HEK293 (cell line): ENCODE measurements around the gene HSF5.

Source experiments
- BCL11A ChIP-seq: fragments of 450-650 bp; formaldehyde crosslinking; IDR thresholded peaks from 2 replicates; pipeline ENCODE4 v1.5.1; 2016; ENCODE audit warnings: low read depth, missing biosample characterization, missing genetic modification characterization
- HOXD13 ChIP-seq: sonication (generic); formaldehyde crosslinking; IDR thresholded peaks from 2 replicates; pipeline ENCODE4 v1.8.0; 2022; ENCODE audit warnings: missing genetic modification reagents, borderline replicate concordance
- KLF10 ChIP-seq: fragments of 450-650 bp; IDR thresholded peaks from 2 replicates; pipeline ENCODE4 v1.5.1; 2018; ENCODE audit warnings: missing biosample characterization, mild to moderate bottlenecking, missing genetic modification characterization
- OVOL3 ChIP-seq: fragments of 450-650 bp; formaldehyde crosslinking; IDR thresholded peaks from 2 replicates; pipeline ENCODE4 v1.5.1; 2016; ENCODE audit warnings: missing biosample characterization, missing genetic modification characterization
- SCRT1 ChIP-seq: fragments of 450-650 bp; formaldehyde crosslinking; IDR thresholded peaks from 2 replicates; pipeline ENCODE4 v1.5.1; 2016; ENCODE audit warnings: missing biosample characterization, missing genetic modification characterization, borderline replicate concordance
- SETDB1 ChIP-seq: IDR thresholded peaks from one replicate; pipeline ENCODE4 v1.6.1; 2017; ENCODE audit warnings: mild to moderate bottlenecking, low read length, moderate library complexity, mixed read lengths; ENCODE audit not compliant: insufficient read length
- SP3 ChIP-seq: fragments of 450-650 bp; formaldehyde crosslinking; IDR thresholded peaks from 2 replicates; pipeline ENCODE4 v1.5.1; 2016; ENCODE audit warnings: missing biosample characterization, missing genetic modification characterization
- TCF7L2 ChIP-seq: IDR thresholded peaks from 2 replicates; pipeline ENCODE4 v1.6.1; 2011; ENCODE audit warnings: low read depth, mild to moderate bottlenecking, inconsistent platforms, low read length, moderate library complexity, borderline replicate concordance
- TRIM28 ChIP-seq: IDR thresholded peaks from 2 replicates; pipeline ENCODE4 v1.6.1; 2011; ENCODE audit warnings: low read length, control low read depth, borderline replicate concordance
- ZBTB17 ChIP-seq: fragments of 450-650 bp; formaldehyde crosslinking; IDR thresholded peaks from 2 replicates; pipeline ENCODE4 v1.5.1; 2016; ENCODE audit warnings: missing biosample characterization, missing genetic modification characterization
- ZIC2 ChIP-seq: fragments of 450-650 bp; formaldehyde crosslinking; IDR thresholded peaks from 2 replicates; pipeline ENCODE4 v1.5.1; 2016; ENCODE audit warnings: missing biosample characterization, missing genetic modification characterization
- ZNF132 ChIP-seq: fragments of 450-650 bp; formaldehyde crosslinking; IDR thresholded peaks from 2 replicates; pipeline ENCODE4 v1.5.1; 2017; ENCODE audit warnings: missing biosample characterization, missing genetic modification characterization, borderline replicate concordance
- ZNF169 ChIP-seq: fragments of 450-650 bp; formaldehyde crosslinking; IDR thresholded peaks from 2 replicates; pipeline ENCODE4 v1.5.1; 2016; ENCODE audit warnings: missing biosample characterization, missing genetic modification characterization
- ZNF174 ChIP-seq: fragments of 450-650 bp; formaldehyde crosslinking; IDR thresholded peaks from 2 replicates; pipeline ENCODE4 v1.5.0; 2017; ENCODE audit warnings: missing biosample characterization, mild to moderate bottlenecking, missing genetic modification characterization
- ZNF2 ChIP-seq: fragments of 450-650 bp; formaldehyde crosslinking; IDR thresholded peaks from 2 replicates; pipeline ENCODE4 v1.5.1; 2016; ENCODE audit warnings: missing biosample characterization, missing genetic modification characterization
- ZNF211 ChIP-seq: fragments of 450-650 bp; formaldehyde crosslinking; IDR thresholded peaks from 2 replicates; pipeline ENCODE4 v1.5.1; 2016; ENCODE audit warnings: low read depth, missing biosample characterization, missing genetic modification characterization
- ZNF239 ChIP-seq: fragments of 450-650 bp; formaldehyde crosslinking; IDR thresholded peaks from 2 replicates; pipeline ENCODE4 v1.5.1; 2016; ENCODE audit warnings: missing biosample characterization, missing genetic modification characterization
- ZNF624 ChIP-seq: fragments of 450-650 bp; formaldehyde crosslinking; IDR thresholded peaks from 2 replicates; pipeline ENCODE4 v1.5.1; 2017; ENCODE audit warnings: missing biosample characterization, missing genetic modification characterization
- ZNF664 ChIP-seq: fragments of 450-650 bp; formaldehyde crosslinking; IDR thresholded peaks from 2 replicates; pipeline ENCODE4 v1.5.1; 2016; ENCODE audit warnings: missing biosample characterization, missing genetic modification characterization
- ZNF677 ChIP-seq: fragments of 450-650 bp; IDR thresholded peaks from 2 replicates; pipeline ENCODE4 v1.5.0; 2018; ENCODE audit warnings: missing biosample characterization, mild to moderate bottlenecking, missing genetic modification characterization, moderate library complexity
- ZNF777 ChIP-seq: fragments of 450-650 bp; formaldehyde crosslinking; IDR thresholded peaks from 2 replicates; pipeline ENCODE4 v1.5.1; 2017; ENCODE audit warnings: missing biosample characterization, missing genetic modification characterization, borderline replicate concordance
- ZSCAN23 ChIP-seq: fragments of 450-650 bp; formaldehyde crosslinking; IDR thresholded peaks from 2 replicates; pipeline ENCODE4 v1.5.1; 2016; ENCODE audit warnings: missing biosample characterization, missing genetic modification characterization
- TF ChIP-seq, protein P1 (sequence below): fragments of 450-650 bp; formaldehyde crosslinking; IDR thresholded peaks from 2 replicates; pipeline ENCODE4 v1.5.1; 2016; ENCODE audit warnings: missing biosample characterization, missing genetic modification characterization
- TF ChIP-seq, protein P2 (sequence below): fragments of 450-650 bp; formaldehyde crosslinking; IDR thresholded peaks from 2 replicates; pipeline ENCODE4 v1.5.1; 2017; ENCODE audit warnings: missing biosample characterization, mild to moderate bottlenecking, missing genetic modification characterization, moderate library complexity
- TF ChIP-seq, protein P3 (sequence below): fragments of 450-650 bp; formaldehyde crosslinking; IDR thresholded peaks from 2 replicates; pipeline ENCODE4 v1.5.1; 2016; ENCODE audit warnings: missing biosample characterization, missing genetic modification characterization
- TF ChIP-seq, protein P4 (sequence below): fragments of 450-650 bp; formaldehyde crosslinking; IDR thresholded peaks from 2 replicates; pipeline ENCODE4 v1.5.1; 2016; ENCODE audit warnings: missing biosample characterization, missing genetic modification characterization, low read depth
- TF ChIP-seq, protein P5 (sequence below): fragments of 450-650 bp; formaldehyde crosslinking; IDR thresholded peaks from 2 replicates; pipeline ENCODE4 v1.5.1; 2016; ENCODE audit warnings: missing biosample characterization, missing genetic modification characterization, borderline replicate concordance

Gene HSF5

DNA sequence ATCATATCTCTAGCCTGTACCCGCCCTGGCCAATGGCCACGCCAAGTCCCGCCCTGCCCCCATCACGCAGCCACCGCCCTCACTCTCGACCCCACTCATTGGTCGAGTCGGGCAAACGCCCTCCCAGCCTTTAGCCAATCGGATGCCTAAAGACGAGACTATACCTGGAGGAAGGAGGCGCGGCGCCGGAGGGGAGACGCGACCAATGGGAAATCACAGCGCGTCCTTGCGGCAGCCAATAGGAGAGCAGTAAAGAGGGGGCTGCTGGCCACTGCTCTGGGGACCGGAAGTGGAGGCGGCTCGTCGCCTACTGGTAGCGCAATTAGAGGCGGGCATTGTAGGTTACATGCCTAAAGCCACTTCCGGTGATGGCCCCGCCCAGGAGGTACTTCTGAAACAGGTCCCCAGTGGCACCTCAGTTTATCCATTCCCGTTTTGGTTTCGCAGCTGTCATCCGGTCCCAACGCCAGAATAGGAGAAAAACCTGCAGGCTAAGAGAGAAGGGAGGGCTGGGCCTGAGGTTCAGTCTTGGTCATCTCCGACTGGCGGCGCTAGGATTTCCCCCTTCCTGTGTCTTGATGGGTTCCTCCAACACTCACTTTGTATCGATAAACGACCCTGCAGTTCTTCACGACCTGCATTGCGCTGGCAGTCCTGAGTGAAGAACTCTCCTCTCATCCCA, 29.9 kb upstream of the HSF5 start (continued):
- TF ChIP-seq, protein P1, sequence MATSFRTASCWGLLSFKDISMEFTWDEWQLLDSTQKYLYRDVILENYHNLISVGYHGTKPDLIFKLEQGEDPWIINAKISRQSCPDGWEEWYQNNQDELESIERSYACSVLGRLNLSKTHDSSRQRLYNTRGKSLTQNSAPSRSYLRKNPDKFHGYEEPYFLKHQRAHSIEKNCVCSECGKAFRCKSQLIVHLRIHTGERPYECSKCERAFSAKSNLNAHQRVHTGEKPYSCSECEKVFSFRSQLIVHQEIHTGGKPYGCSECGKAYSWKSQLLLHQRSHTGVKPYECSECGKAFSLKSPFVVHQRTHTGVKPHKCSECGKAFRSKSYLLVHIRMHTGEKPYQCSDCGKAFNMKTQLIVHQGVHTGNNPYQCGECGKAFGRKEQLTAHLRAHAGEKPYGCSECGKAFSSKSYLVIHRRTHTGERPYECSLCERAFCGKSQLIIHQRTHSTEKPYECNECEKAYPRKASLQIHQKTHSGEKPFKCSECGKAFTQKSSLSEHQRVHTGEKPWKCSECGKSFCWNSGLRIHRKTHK (tag by site-specific recombination), result no peak
- TF ChIP-seq ZNF2, result peak; percentile 81
- peak; percentile 100 for TF ChIP-seq KLF10 (tag by site-specific recombination)
- no peak; the same call in 1 of the 2 replicates for TF ChIP-seq BCL11A (tag by site-specific recombination)
- TF ChIP-seq ZNF624 (tag by site-specific recombination), result no peak
- TF ChIP-seq, protein P2, sequence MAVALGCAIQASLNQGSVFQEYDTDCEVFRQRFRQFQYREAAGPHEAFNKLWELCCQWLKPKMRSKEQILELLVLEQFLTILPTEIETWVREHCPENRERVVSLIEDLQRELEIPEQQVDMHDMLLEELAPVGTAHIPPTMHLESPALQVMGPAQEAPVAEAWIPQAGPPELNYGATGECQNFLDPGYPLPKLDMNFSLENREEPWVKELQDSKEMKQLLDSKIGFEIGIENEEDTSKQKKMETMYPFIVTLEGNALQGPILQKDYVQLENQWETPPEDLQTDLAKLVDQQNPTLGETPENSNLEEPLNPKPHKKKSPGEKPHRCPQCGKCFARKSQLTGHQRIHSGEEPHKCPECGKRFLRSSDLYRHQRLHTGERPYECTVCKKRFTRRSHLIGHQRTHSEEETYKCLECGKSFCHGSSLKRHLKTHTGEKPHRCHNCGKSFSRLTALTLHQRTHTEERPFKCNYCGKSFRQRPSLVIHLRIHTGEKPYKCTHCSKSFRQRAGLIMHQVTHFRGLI, result no peak
- no peak for TF ChIP-seq ZNF132
- no peak for TF ChIP-seq ZNF239 (tag by site-specific recombination)
- TF ChIP-seq TRIM28, result peak; percentile 84; the same call in 1 of the 2 replicates
- TF ChIP-seq ZBTB17 (tag by site-specific recombination), result no peak
- no peak for TF ChIP-seq TCF7L2
- no peak for TF ChIP-seq ZNF677 (tag by site-specific recombination)
- no peak for TF ChIP-seq SETDB1
- no peak; the same call in 1 of the 2 replicates for TF ChIP-seq ZSCAN23
- TF ChIP-seq, protein P3, sequence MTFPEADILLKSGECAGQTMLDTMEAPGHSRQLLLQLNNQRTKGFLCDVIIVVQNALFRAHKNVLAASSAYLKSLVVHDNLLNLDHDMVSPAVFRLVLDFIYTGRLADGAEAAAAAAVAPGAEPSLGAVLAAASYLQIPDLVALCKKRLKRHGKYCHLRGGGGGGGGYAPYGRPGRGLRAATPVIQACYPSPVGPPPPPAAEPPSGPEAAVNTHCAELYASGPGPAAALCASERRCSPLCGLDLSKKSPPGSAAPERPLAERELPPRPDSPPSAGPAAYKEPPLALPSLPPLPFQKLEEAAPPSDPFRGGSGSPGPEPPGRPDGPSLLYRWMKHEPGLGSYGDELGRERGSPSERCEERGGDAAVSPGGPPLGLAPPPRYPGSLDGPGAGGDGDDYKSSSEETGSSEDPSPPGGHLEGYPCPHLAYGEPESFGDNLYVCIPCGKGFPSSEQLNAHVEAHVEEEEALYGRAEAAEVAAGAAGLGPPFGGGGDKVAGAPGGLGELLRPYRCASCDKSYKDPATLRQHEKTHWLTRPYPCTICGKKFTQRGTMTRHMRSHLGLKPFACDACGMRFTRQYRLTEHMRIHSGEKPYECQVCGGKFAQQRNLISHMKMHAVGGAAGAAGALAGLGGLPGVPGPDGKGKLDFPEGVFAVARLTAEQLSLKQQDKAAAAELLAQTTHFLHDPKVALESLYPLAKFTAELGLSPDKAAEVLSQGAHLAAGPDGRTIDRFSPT (tag by site-specific recombination), result peak; percentile 56; the same call in 1 of the 2 replicates
- no peak for TF ChIP-seq ZNF169
- TF ChIP-seq, protein P4, sequence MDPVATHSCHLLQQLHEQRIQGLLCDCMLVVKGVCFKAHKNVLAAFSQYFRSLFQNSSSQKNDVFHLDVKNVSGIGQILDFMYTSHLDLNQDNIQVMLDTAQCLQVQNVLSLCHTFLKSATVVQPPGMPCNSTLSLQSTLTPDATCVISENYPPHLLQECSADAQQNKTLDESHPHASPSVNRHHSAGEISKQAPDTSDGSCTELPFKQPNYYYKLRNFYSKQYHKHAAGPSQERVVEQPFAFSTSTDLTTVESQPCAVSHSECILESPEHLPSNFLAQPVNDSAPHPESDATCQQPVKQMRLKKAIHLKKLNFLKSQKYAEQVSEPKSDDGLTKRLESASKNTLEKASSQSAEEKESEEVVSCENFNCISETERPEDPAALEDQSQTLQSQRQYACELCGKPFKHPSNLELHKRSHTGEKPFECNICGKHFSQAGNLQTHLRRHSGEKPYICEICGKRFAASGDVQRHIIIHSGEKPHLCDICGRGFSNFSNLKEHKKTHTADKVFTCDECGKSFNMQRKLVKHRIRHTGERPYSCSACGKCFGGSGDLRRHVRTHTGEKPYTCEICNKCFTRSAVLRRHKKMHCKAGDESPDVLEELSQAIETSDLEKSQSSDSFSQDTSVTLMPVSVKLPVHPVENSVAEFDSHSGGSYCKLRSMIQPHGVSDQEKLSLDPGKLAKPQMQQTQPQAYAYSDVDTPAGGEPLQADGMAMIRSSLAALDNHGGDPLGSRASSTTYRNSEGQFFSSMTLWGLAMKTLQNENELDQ, result no peak
- TF ChIP-seq HOXD13 (CRISPR knock-in tag), result no peak
- TF ChIP-seq, protein P5, sequence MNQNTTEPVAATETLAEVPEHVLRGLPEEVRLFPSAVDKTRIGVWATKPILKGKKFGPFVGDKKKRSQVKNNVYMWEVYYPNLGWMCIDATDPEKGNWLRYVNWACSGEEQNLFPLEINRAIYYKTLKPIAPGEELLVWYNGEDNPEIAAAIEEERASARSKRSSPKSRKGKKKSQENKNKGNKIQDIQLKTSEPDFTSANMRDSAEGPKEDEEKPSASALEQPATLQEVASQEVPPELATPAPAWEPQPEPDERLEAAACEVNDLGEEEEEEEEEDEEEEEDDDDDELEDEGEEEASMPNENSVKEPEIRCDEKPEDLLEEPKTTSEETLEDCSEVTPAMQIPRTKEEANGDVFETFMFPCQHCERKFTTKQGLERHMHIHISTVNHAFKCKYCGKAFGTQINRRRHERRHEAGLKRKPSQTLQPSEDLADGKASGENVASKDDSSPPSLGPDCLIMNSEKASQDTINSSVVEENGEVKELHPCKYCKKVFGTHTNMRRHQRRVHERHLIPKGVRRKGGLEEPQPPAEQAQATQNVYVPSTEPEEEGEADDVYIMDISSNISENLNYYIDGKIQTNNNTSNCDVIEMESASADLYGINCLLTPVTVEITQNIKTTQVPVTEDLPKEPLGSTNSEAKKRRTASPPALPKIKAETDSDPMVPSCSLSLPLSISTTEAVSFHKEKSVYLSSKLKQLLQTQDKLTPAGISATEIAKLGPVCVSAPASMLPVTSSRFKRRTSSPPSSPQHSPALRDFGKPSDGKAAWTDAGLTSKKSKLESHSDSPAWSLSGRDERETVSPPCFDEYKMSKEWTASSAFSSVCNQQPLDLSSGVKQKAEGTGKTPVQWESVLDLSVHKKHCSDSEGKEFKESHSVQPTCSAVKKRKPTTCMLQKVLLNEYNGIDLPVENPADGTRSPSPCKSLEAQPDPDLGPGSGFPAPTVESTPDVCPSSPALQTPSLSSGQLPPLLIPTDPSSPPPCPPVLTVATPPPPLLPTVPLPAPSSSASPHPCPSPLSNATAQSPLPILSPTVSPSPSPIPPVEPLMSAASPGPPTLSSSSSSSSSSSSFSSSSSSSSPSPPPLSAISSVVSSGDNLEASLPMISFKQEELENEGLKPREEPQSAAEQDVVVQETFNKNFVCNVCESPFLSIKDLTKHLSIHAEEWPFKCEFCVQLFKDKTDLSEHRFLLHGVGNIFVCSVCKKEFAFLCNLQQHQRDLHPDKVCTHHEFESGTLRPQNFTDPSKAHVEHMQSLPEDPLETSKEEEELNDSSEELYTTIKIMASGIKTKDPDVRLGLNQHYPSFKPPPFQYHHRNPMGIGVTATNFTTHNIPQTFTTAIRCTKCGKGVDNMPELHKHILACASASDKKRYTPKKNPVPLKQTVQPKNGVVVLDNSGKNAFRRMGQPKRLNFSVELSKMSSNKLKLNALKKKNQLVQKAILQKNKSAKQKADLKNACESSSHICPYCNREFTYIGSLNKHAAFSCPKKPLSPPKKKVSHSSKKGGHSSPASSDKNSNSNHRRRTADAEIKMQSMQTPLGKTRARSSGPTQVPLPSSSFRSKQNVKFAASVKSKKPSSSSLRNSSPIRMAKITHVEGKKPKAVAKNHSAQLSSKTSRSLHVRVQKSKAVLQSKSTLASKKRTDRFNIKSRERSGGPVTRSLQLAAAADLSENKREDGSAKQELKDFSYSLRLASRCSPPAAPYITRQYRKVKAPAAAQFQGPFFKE, result no peak
- TF ChIP-seq SCRT1, result no peak
- no peak for TF ChIP-seq ZNF777 (tag by site-specific recombination)
- TF ChIP-seq ZNF174 (tag by site-specific recombination), result no peak
- TF ChIP-seq ZIC2 (tag by site-specific recombination), result no peak
- TF ChIP-seq ZNF211, result no peak
- no peak for TF ChIP-seq ZNF664 (tag by site-specific recombination)
- peak; percentile 99 for TF ChIP-seq SP3 (tag by site-specific recombination)
- no peak for TF ChIP-seq OVOL3 (tag by site-specific recombination)
